WTC11 (cell line): ENCODE results near the gene YBEY. TPM values are rescaled to one million over a fixed set of nuclear protein-coding genes. Genes with fewer than 3 reads are reported as not detected.

Source experiments
- ATAC-seq: fragments of 200-7000 bp; cut with Tn5 transposase; 2 replicates; pipeline ENCODE4 v1.10.0; 2021; ENCODE audit warnings: mild to moderate bottlenecking, moderate library complexity
- CTCF ChIA-PET: fragments of 300-600 bp; sonication (Branson Sonifier 250); formaldehyde crosslinking; loops from one replicate; lab custom pipeline; 2021; ENCODE audit warnings: antibody characterized with exemption; lab: Charles Lee
- POLR2A ChIA-PET: fragments of 350-600 bp; sonication (Branson Sonifier 250); formaldehyde crosslinking; loops from one replicate; lab custom pipeline; 2021; ENCODE audit warnings: antibody characterized with exemption; lab: Charles Lee
- DNase-seq: peaks from one replicate; pipeline ENCODE4 v3.0.0; 2021; ENCODE audit warnings: low spot score
- H3K27ac Mint-ChIP-seq: 2 replicates; pipeline ENCODE4 v1.8.0; 2021; ENCODE audit warnings: mixed read lengths
- H3K27me3 Mint-ChIP-seq: 2 replicates; pipeline ENCODE4 v1.8.0; 2021; ENCODE audit warnings: low read depth, mild to moderate bottlenecking, moderate library complexity, mixed read lengths
- H3K36me3 Mint-ChIP-seq: 2 replicates; pipeline ENCODE4 v1.8.0; 2021; ENCODE audit warnings: mixed read lengths
- H3K4me1 Mint-ChIP-seq: 2 replicates; pipeline ENCODE4 v1.8.0; 2022; ENCODE audit warnings: mixed read lengths
- H3K4me3 Mint-ChIP-seq: 2 replicates; pipeline ENCODE4 v1.8.0; 2021; ENCODE audit warnings: mild to moderate bottlenecking, moderate library complexity, mixed read lengths
- H3K9me3 Mint-ChIP-seq: 2 replicates; pipeline ENCODE4 v1.8.0; 2021; ENCODE audit warnings: mixed read lengths
- AR ChIP-seq: fragments of 250-450 bp; sonication (Bioruptor Pico); IDR thresholded peaks from 2 replicates; pipeline ENCODE4 v1.9.0; 2021; ENCODE audit warnings: mild to moderate bottlenecking
- ATF1 ChIP-seq: sonication (generic); formaldehyde crosslinking; IDR thresholded peaks from 2 replicates; pipeline ENCODE4 v1.8.1; 2023; ENCODE audit warnings: mild to moderate bottlenecking, moderate library complexity, missing genetic modification reagents
- ATF6 ChIP-seq: sonication (generic); formaldehyde crosslinking; IDR thresholded peaks from 2 replicates; pipeline ENCODE4 v1.8.1; 2023; ENCODE audit warnings: mild to moderate bottlenecking, missing genetic modification reagents
- CDX4 ChIP-seq: fragments of 250-450 bp; sonication (Bioruptor Pico); IDR thresholded peaks from 2 replicates; pipeline ENCODE4 v1.9.0; 2021; ENCODE audit warnings: moderate library complexity, mild to moderate bottlenecking, inconsistent platforms, borderline replicate concordance
- ELF4 ChIP-seq: sonication (generic); formaldehyde crosslinking; IDR thresholded peaks from 2 replicates; pipeline ENCODE4 v1.8.1; 2022; ENCODE audit warnings: low read depth, mild to moderate bottlenecking, moderate library complexity, missing genetic modification reagents
- FOXJ3 ChIP-seq: sonication (generic); formaldehyde crosslinking; IDR thresholded peaks from 2 replicates; pipeline ENCODE4 v1.9.0; 2021; ENCODE audit warnings: missing genetic modification reagents, mild to moderate bottlenecking, borderline replicate concordance
- GRHL2 ChIP-seq: fragments of 250-450 bp; sonication (Bioruptor Pico); IDR thresholded peaks from 2 replicates; pipeline ENCODE4 v1.8.0; 2022; ENCODE audit warnings: mild to moderate bottlenecking, moderate library complexity; ENCODE audit not compliant: insufficient replicate concordance, severe bottlenecking
- HMGA2 ChIP-seq: fragments of 250-450 bp; sonication (Bioruptor Pico); IDR thresholded peaks from 2 replicates; pipeline ENCODE4 v1.4.0; 2021; ENCODE audit warnings: mild to moderate bottlenecking, moderate library complexity
- HMGXB4 ChIP-seq: sonication (generic); formaldehyde crosslinking; IDR thresholded peaks from 2 replicates; pipeline ENCODE4 v1.8.1; 2023; ENCODE audit warnings: mild to moderate bottlenecking, moderate library complexity, missing genetic modification reagents
- JAZF1 ChIP-seq: fragments of 250-450 bp; sonication (Bioruptor Pico); IDR thresholded peaks from 2 replicates; pipeline ENCODE4 v1.9.0; 2021; ENCODE audit warnings: moderate library complexity, mild to moderate bottlenecking, inconsistent platforms
- TEAD4 ChIP-seq: sonication (generic); formaldehyde crosslinking; IDR thresholded peaks from 2 replicates; pipeline ENCODE4 v1.8.0; 2022; ENCODE audit warnings: mild to moderate bottlenecking, missing genetic modification reagents
- ZNF121 ChIP-seq: sonication (generic); formaldehyde crosslinking; IDR thresholded peaks from 2 replicates; pipeline ENCODE4 v1.8.0; 2023; ENCODE audit warnings: missing genetic modification reagents
- ZNF219 ChIP-seq: sonication (generic); formaldehyde crosslinking; IDR thresholded peaks from 2 replicates; pipeline ENCODE4 v1.8.0; 2023; ENCODE audit warnings: missing genetic modification reagents, mild to moderate bottlenecking, borderline replicate concordance
- ZNF416 ChIP-seq: fragments of 250-450 bp; sonication (Bioruptor Pico); IDR thresholded peaks from 2 replicates; pipeline ENCODE4 v1.9.0; 2021; ENCODE audit warnings: mild to moderate bottlenecking, inconsistent platforms
- ZNF512 ChIP-seq: sonication (generic); formaldehyde crosslinking; IDR thresholded peaks from 2 replicates; pipeline ENCODE4 v1.8.1; 2022; ENCODE audit warnings: missing genetic modification reagents, borderline replicate concordance
- ZNF532 ChIP-seq: fragments of 250-450 bp; sonication (Bioruptor Pico); IDR thresholded peaks from 2 replicates; pipeline ENCODE4 v1.9.0; 2021; ENCODE audit warnings: mild to moderate bottlenecking, borderline replicate concordance
- ZSCAN18 ChIP-seq: fragments of 250-450 bp; sonication (Bioruptor Pico); IDR thresholded peaks from 2 replicates; pipeline ENCODE4 v2.1.2; 2022; ENCODE audit warnings: mild to moderate bottlenecking, moderate library complexity
- total RNA-seq: library from RNA; stranded (reverse); gene quantifications from 3 replicates; pipeline ENCODE4 v1.2.3, GENCODE V29; 2021

YBEY gene
- total RNA-seq, 1 experiment from 2014 or later: 27.4 TPM

- no peak for TF ChIP-seq ATF6 (CRISPR knock-in tag)
- no peak for TF ChIP-seq TEAD4 (CRISPR knock-in tag)
- no peak for TF ChIP-seq ATF1 (CRISPR knock-in tag)
- no peak for TF ChIP-seq FOXJ3 (CRISPR knock-in tag)
- TF ChIP-seq CDX4: no peak
- no peak for TF ChIP-seq ELF4
- TF ChIP-seq JAZF1 (CRISPR knock-in tag): no peak
- no peak for TF ChIP-seq ZSCAN18 (CRISPR knock-in tag)
Measured at GRCh38 chr21:46344219-46344915, 58.2 kb downstream of the YBEY start (continued).

- Mint-ChIP-seq H3K4me3 (no peak overlapping the region), H3K36me3 (peaks cover 48% of the 10 kb centered on the region), H3K9me3 (no peaks in the 10 kb centered on the region), H3K27me3 (no peaks in the 10 kb centered on the region), H3K27ac (peak overlapping the region; percentile 57; the same call in 1 of the 2 replicates), H3K4me1 (no peaks in the 10 kb centered on the region)
- CTCF ChIA-PET: no interaction called here
- POLR2A ChIA-PET: no interaction called here
- ATAC-seq (no peak), DNase-seq (no peak)
- no peak for TF ChIP-seq ZNF121 (CRISPR knock-in tag)
- no peak for TF ChIP-seq HMGA2 (CRISPR knock-in tag)
- TF ChIP-seq ATF1 (CRISPR knock-in tag): no peak
- no peak for TF ChIP-seq ZNF416
- TF ChIP-seq ZNF532 (CRISPR knock-in tag): no peak
- TF ChIP-seq GRHL2 (CRISPR knock-in tag): no peak
- no peak for TF ChIP-seq HMGXB4
- no peak for TF ChIP-seq AR (CRISPR knock-in tag)
- no peak for TF ChIP-seq ZNF512 (CRISPR knock-in tag)
- TF ChIP-seq ZNF219: no peak
Measured at GRCh38 chr21:46345861-46346260, 59.7 kb downstream of the YBEY start.
